Esophagus muscularis mucosa (tissue), 3 donors: ENCODE results near the gene BLNK.

Source experiments
- POLR2A ChIP-seq: fragments of 450-650 bp; IDR thresholded peaks from one replicate; pipeline ENCODE4 v1.6.1; 2017; ENCODE audit warnings: antibody characterized with exemption, moderate library complexity, mild to moderate bottlenecking, low read depth
- TF ChIP-seq, protein P1 (sequence below), 3 experiments: fragments of 200-600 bp in 2 of 3; fragments of 450-650 bp in 1 of 3; sonication (generic) in 2 of 3; IDR thresholded peaks; one replicate each; pipeline ENCODE4 v1.5.1; 2017 to 2019; ENCODE audit warnings: antibody characterized with exemption in 3 of 3, mild to moderate bottlenecking in 2 of 3, moderate library complexity in 1 of 3

GRCh38 chr10:96255549-96256333 is 15.6 kb downstream of the BLNK start:
- TF ChIP-seq, protein P1, sequence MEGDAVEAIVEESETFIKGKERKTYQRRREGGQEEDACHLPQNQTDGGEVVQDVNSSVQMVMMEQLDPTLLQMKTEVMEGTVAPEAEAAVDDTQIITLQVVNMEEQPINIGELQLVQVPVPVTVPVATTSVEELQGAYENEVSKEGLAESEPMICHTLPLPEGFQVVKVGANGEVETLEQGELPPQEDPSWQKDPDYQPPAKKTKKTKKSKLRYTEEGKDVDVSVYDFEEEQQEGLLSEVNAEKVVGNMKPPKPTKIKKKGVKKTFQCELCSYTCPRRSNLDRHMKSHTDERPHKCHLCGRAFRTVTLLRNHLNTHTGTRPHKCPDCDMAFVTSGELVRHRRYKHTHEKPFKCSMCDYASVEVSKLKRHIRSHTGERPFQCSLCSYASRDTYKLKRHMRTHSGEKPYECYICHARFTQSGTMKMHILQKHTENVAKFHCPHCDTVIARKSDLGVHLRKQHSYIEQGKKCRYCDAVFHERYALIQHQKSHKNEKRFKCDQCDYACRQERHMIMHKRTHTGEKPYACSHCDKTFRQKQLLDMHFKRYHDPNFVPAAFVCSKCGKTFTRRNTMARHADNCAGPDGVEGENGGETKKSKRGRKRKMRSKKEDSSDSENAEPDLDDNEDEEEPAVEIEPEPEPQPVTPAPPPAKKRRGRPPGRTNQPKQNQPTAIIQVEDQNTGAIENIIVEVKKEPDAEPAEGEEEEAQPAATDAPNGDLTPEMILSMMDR (IDR thresholded peaks at IDR 0.05): no peak
- no peak for TF ChIP-seq POLR2A
